Right lobe of liver (tissue), 4 donors: ENCODE data around the gene CFAP57.

Experiments used
- CTCF ChIP-seq, 4 donors: fragments of 200-600 bp in 3 of 4; fragments of 450-650 bp in 1 of 4; IDR thresholded peaks; one replicate each; pipeline versions ENCODE4 v1.5.1 to v1.8.0; 2016 to 2022; ENCODE audit warnings: antibody characterized with exemption in 4 of 4, mild to moderate bottlenecking in 2 of 4
- POLR2A ChIP-seq: fragments of 450-650 bp; IDR thresholded peaks from one replicate; pipeline ENCODE4 v1.6.1; 2017; ENCODE audit warnings: antibody characterized with exemption, mild to moderate bottlenecking
- donor health status: DM: no; HTN: no; CAD: no.
- donor health status: DM: no; HTN: no; CAD: no.
- donor health status: DM: no; HTN: yes; CAD: no.

GRCh38 chr1:43174873-43175272 lies 2.7 kb downstream of the CFAP57 start:
- no peak for TF ChIP-seq CTCF (IDR thresholded peaks at IDR 0.05)
- TF ChIP-seq POLR2A = no peak
